NCI-H1092 treated with DMSO at 0.1 percent for 48 hours (cell line): ENCODE data around the gene OR52I1.

Source experiments
- DNase-seq: peaks from one replicate; lab custom pipeline; 2025; lab: John Stamatoyannopoulos, UW

OR52I1 gene

DNA sequence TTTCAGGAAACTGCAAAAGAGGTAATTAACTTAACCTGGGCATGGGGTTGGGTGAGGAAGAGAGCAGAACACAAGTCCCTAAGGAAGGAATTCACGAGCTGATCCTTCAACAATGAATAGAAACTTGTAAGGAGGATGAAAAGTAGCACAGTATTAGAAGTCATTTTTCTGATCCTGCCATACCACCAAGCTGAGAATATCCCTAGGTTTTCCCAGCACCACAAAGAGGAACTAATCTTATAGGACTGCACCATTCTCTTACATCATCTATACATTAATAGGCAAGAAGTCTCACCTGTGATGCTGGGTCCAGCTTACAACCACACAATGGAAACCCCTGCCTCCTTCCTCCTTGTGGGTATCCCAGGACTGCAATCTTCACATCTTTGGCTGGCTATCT, at the start of gene OR52I1:
Gene OR52I1 (plus strand): TSS at position 301 of the 400 bp plus-strand sequence. CDS start 0 bp downstream, at position 301.
- DNase-seq, result no peak

GRCh38 chr11:4544891-4545290, 48.9 kb upstream of the OR52I1 start, which contains the start of gene OR52M1:
Gene OR52M1, plus strand, starts transcription at chr11:4545191. Its CDS starts 0 bp downstream, at chr11:4545191.
- no peak for DNase-seq

- no peak for DNase-seq
Observed at GRCh38 chr11:4546878-4547277, 47.0 kb upstream of the OR52I1 start.

- no peak for DNase-seq
Observed at GRCh38 chr11:4547416-4547815, 46.4 kb upstream of the OR52I1 start.

DNA sequence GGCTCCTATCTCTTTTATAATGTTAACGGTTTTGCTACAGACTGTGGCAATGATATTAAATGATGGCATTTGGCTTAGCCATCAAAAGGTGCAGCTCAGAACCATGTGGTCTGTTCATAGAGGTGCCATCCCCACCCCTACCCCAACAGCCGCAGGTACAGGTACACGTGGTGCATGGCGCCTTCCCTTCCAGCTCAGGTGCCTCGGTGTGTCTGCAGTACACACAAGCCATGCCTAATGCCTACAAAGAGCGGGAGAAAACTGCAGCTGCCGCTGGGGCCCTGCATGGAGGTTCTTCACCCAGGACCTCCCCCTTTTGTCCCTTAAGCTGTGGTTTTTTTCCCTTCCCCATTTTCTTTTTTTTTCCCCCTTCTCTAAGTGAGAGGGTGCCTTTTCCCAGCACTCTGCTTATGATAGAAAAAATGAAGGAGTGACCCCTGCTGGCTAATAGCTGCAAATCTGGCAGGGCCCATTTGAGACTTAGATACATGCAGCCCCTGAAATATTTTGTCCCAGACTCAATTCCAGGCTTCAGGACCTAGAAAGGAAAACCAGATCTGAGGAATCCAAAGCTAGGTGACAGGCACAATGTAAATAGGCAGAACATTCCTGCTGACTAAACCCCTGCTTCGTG, 42.4 kb upstream of the OR52I1 start:
- DNase-seq, result no peak

DNA sequence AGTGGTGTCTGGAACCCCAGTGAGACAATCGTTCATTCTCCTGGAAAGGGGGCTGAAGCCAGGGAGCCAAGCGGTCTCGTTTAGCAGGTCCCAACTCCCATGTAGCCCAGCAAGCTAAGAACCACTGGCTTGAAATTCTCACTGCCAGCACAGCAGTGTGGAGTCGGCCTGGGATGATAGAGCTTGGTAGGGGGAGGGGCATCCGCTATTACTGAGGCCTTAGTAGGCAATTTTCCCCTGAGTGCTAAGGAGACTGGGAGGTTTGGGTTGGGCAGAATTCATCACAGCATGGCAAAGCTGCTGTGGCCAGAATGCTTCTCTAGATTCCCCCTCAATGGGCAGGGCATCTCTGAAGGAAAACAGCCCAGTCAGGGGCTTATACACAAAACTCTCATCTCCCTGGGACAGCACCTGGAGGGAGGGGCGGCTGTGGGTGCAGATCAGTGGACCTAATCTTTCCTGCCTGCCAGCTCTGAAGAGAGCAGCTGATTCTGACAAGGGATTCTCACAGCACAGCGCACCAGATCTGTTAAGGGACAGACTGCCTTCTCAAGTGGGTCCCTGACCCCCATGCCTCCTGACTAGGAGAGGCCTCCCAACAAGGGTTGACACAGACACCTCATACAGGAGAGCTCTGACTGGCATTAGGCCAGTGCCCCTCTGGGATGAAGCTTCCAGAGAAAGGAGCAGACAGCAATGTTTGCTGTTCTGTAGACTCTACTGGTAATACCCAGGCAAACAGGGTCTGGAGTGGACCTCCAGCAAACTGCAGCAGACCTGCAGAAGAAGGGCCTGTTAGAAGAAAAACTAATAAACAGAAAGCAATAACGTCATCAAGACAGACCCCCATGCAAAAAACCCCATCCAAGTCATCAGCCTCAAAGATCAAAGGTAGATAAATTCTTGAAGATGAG, 34.1 kb upstream of the OR52I1 start:
- no peak for DNase-seq

DNA sequence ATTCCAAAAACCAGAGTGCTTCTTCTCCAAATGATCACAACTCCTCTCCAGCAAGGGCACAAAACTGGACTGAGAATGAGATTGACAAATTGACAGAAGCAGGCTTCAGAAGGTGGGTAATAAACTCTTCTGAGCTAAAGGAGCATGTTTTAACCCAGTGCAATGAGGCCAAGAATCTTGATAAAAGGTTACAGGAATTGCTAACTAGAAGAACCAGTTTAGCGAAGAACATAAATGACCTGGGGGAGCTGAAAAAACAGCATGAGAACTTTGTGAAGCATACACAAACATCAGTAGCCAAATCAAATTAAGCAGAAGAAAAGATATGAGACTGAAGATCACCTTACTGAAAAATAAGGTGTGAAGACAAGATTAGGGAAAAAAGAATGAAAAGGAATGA, 33.4 kb upstream of the OR52I1 start:
- DNase-seq, result no peak

DNA sequence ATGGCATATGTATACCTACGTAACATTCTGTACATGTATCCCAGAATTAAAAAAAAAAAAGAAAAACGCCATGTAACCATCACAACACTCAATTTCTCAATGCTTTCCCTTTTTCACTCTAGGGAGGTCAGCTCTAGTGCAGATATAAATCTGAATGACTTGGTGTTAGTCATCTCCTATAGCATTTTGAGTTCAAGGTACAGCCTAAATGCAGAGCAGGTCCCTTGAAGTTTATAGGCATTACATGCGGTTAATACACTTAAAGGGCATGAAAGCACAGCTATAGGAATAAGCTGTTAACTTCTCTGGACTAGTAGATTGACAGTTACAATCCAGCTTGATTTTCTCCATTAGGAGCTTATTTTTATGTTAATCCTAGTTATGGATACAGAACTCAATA, 28.5 kb upstream of the OR52I1 start:
- DNase-seq, result no peak

GRCh38 chr11:4569075-4569474, 24.8 kb upstream of the OR52I1 start:
- DNase-seq, result no peak

GRCh38 chr11:4576880-4577279, 17.0 kb upstream of the OR52I1 start:
- DNase-seq, result no peak

DNA sequence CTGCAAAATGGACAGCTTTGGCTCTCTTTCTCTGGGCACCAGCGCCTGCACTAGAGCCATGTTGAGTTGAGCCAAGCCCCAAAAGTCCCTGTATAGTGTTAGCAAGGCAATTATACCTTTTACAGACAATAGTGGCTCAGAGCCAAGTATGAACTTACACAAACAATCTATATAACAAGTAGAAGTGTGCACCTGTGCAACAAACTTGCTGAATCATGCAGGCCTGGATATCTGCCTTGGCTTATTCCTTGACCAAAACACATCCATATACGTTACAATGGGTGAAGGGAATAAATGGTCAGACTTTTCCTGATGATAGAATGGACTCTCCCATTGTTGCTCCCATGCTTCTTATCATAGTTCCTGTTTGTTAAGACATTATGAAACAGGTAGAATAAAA, 16.1 kb upstream of the OR52I1 start:
- no peak for DNase-seq

DNA sequence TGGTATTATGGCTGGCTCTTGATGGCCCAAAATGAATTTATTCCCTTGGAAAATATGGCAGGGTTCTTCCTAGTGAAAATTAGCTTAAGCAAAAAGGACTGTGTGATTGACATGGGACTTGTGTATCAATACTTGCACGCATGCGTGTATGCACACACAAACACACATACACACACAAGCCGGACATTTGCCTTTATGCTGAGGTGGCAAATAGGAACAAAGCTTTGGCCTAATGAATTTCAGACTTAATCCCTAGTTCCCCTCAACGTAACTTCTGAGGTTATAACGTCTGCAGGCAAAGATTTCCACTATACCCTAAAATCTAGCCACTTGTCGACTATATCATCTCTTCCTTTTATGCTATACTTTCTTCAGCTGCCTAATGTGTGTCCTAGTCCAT, 15.2 kb upstream of the OR52I1 start:
- no peak for DNase-seq

DNA sequence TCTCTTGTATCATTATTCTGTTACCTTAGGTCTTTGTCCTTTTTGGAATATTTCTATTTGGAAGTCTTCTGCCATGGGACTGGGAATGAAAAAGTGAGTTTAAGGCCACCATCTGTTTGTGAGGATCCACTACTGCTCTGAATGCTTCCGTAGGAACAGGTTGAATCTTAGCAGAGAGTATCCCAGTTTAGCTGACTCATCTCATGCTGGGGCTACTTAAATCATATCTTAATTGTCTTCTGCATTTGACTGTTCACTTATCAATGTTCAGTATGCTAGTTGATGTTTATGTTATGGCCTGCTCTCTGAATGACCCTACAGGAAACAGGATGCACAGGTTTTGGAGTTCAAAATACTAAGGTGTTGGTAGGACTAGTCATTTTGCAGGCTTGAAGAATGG, 13.7 kb upstream of the OR52I1 start:
- DNase-seq, result no peak

GRCh38 chr11:4581443-4581842, 12.4 kb upstream of the OR52I1 start, which contains the start of gene OR52I2:
Gene OR52I2, plus strand, starts transcription at chr11:4581743.
- no peak for DNase-seq

GRCh38 chr11:4589017-4589416, 4.8 kb upstream of the OR52I1 start:
- DNase-seq, result no peak

DNA sequence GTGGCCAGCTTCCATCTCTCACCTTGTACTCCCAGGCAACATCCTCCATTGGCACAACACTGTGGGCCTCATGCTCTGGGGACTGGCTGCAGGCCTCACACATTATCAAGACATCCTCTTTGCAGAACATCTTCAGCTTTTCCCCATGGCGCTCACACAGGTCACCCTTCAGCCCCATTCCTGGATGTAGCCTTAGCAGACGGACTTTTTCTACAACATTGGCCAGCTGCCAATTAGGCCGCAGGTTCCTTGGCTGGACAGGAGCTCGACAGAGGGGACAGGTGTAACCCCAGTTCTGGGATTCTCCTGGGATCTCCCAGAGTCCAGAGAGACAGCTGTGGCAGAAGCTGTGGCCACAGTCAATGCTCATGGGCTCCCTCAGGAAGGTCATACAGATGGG, 11.2 kb downstream of the OR52I1 start:
- no peak for DNase-seq

- peak; percentile 57 for DNase-seq
Observed at GRCh38 chr11:4606231-4607015, 12.6 kb downstream of the OR52I1 start.

DNA sequence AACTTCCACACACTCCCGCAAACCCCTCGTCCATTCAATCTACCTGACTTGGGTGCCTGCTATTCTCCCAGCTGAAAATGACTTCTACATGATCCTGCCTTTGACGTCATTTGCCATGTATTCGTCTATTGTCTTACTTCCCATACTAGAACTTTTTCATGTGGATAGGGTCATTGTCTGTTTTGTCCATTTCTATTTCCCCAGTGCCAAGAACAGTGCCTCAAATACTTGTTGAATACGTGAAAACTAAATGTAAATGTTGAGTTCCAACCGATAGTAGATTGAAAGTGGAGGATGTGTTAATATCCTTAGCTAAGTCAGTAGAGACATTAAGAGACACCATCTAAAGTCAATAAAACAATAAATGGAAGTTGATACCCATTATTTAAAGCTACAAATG, 13.3 kb downstream of the OR52I1 start:
- DNase-seq, result no peak

DNA sequence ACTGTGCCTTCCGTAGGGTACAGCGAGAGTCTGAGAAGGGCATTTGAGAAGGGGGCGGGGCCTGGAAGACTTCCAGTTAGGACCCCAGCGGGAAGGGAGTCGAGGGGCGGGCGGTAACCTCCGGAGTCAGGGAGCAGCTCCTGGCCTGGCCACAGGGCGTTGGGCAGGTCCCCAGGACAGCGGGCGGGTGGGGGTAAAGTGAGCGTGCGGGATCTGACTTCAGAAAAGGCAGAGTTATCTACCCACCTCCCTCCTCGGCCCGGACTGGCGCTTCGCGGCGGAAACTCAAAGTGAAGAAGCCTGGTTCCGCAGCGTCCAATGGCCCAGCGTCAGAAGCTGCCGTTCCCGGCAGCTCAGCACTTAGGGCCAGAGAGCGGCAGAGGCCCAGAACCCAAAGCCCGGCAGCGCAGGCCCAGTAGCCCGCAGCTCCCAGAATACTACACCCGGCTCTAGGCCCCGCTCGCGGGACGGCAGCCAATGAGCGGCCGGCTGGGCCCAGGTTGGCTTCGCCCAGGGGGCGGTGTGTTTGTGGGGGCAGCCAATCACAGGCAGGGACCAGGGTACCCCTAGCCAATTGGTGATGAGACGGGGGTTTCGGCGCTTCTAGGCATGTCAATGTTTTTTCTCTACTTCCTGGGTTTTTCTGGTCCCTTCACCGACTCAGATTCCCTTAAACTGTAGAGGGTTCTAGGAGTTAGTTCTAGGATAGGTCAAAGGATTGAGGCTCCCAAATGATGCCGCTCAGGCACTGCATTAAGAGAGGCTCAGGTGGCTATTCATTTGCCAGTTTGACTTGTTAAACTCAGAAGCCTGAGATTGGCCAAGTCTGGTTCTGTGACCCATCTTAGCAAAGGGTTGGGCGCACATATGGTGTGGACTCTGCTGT, 14.2 kb downstream of the OR52I1 start, which contains the start of gene TRIM68:
Gene TRIM68 (minus strand): TSS at position 451 of the 886 bp plus-strand sequence. CDS start 2,727 bp downstream, outside the sequence.
- peak; percentile 81 for DNase-seq

DNA sequence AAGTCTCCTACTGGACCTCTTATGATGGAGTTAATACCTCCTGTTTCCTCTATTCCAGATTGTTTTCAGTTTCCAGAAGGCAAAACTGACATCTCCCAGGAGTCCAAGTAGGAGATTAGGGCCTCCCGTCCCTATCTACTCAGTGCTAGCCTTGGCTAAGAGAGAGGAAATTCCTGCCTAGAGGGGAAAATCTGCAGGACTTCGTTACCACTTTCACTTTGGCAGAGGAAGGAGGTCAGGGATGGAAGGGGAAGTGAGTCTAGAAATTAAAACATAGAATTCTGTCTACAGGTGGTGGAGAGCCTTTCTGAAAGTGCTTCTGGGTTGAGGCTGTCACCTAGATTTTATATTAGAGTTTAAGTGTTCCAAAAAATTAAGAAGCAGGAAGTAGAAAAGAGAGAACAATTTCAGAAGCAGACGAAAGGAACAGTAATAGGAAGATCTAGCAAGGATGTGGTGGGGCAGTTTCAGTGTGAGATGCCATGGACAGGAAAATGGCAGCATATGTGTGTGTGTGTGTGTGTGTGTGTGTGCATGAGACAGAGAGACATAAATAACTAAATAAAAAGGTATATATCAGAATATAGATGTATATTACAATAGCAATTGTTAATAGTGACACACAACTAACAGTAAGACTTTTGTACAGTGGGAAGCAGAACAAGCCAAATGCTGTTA, 16.6 kb downstream of the OR52I1 start:
- DNase-seq, result no peak

GRCh38 chr11:4611986-4612385, 18.1 kb downstream of the OR52I1 start:
- no peak for DNase-seq
